ENCODE measurements around the gene RASGRP1. TPM values are rescaled to one million over a fixed set of nuclear protein-coding genes. Genes with fewer than 3 reads are reported as not detected.

Gene RASGRP1
- polyA plus RNA-seq, 1 of the 3 experiments (the other 2 are of a cell fraction), result 0.03 TPM

DNA sequence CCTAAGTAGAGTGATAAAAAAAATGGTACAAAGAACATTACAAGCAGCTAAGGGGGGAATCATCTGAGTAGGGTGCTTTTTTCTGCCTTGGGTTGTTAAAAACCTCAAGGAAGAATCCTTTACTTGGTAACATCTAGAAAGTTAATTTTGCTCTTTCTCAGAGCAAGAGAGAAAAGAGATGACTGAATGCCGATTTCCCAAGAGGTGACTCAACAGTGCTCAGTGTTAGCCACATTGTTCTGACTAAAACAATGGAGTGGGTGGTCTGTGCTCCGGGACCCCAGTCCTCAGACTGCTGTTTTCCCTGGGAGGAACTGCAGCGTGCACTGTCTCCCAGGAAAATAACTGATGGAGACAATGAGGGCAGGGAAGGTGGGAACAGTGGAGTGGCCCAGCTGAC is 41.1 kb upstream of the RASGRP1 start (continued):
- TF ChIP-seq, protein P1, sequence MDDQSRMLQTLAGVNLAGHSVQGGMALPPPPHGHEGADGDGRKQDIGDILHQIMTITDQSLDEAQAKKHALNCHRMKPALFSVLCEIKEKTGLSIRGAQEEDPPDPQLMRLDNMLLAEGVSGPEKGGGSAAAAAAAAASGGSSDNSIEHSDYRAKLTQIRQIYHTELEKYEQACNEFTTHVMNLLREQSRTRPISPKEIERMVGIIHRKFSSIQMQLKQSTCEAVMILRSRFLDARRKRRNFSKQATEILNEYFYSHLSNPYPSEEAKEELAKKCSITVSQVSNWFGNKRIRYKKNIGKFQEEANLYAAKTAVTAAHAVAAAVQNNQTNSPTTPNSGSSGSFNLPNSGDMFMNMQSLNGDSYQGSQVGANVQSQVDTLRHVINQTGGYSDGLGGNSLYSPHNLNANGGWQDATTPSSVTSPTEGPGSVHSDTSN (IDR thresholded peaks at IDR 0.05), result no peak
- no peak for TF ChIP-seq CHD2 (IDR thresholded peaks at IDR 0.05; ENCODE audit: low read length, partially characterized antibody)
- TF ChIP-seq MEF2A (IDR thresholded peaks at IDR 0.05; ENCODE audit: borderline replicate concordance, low read depth), result no peak
- no peak for TF ChIP-seq YY1 (IDR thresholded peaks at IDR 0.05; ENCODE audit: low read depth)
- TF ChIP-seq ELF1 (IDR thresholded peaks at IDR 0.05), result no peak
- TF ChIP-seq MXI1 (IDR thresholded peaks at IDR 0.05; ENCODE audit: low read depth, low read length), result no peak
- TF ChIP-seq GABPA (IDR thresholded peaks at IDR 0.05; ENCODE audit: low read depth), result no peak
- TF ChIP-seq TAF1 (IDR thresholded peaks at IDR 0.05; ENCODE audit: borderline replicate concordance, low read depth, low read length), result no peak
- no peak for TF ChIP-seq RFX5 (IDR thresholded peaks at IDR 0.05; ENCODE audit: low read length)
- TF ChIP-seq FOXJ3 (CRISPR knock-in tag; IDR thresholded peaks at IDR 0.05), result no peak
- TF ChIP-seq SIN3A (IDR thresholded peaks at IDR 0.05; ENCODE audit: borderline replicate concordance, low read depth, low read length), result no peak

DNA sequence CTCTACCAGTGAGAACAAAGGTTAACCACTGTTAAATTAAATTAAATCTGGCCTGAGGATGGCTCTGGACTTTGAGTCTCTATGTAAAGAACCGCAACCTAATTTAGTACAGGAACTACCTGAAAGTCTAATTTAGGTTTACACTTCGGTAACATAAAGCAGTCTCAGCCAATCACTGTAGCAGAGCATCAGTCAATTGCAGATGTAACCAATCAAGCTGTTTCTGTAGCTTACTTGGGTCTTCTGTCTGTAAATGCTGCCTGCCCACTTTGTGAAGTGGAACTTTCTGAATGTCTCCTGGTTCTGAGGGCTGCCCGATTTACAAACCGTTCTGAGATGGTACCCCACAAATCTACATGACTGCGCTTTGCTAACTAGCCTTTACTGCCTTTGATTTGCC is 39.1 kb upstream of the RASGRP1 start:
- POLR2A ChIA-PET, result no interaction called here
- Histone ChIP-seq H3K4me1 (ENCODE audit: control insufficient read depth in 1 of 2, insufficient read depth in 2 of 2, low read depth in 1 of 2, low read length in 1 of 2) (no peaks in the 10 kb centered on the region), H3K4me3 (ENCODE audit: low read depth in 2 of 2, low read length in 1 of 2) (no peak overlapping the region), H3K36me3 (replicated peaks in 1 of 2; ENCODE audit: control insufficient read depth in 1 of 2, insufficient read depth in 2 of 2, low read length in 1 of 2) (no peaks in the 10 kb centered on the region), H3K27ac (ENCODE audit: low read depth in 2 of 2, low read length in 1 of 2) (no peak overlapping the region), H3K79me2 (ENCODE audit: insufficient read depth) (no peaks in the 10 kb centered on the region), H3K9me3 (no peaks in the 10 kb centered on the region), H3K27me3 (ENCODE audit: insufficient read depth) (peaks cover 19% of the 10 kb centered on the region), H3K9me2 (no peaks in the 10 kb centered on the region), H4K20me1 (ENCODE audit: insufficient read depth) (no peaks in the 10 kb centered on the region), H3F3A (replicated peaks; ENCODE audit: insufficient read depth) (no peaks in the 10 kb centered on the region), H3K4me2 (no peak overlapping the region), H2AFZ (ENCODE audit: low read depth) (no peak overlapping the region), H3K9ac (no peak overlapping the region)
- no peak for DNase-seq
- TF ChIP-seq NRF1 (IDR thresholded peaks at IDR 0.05; ENCODE audit: low read depth, low read length), result no peak
- 72% methylated on average over 5 of the region's 5 CpGs for WGBS (ENCODE audit: low lambda C conversion rate)
- CTCF ChIA-PET, result interaction anchor here (0.9 kb wide), 1 partner anchor 40 kb away, joined by 3 read pairs; no protein-coding TSS in a partner anchor

DNA sequence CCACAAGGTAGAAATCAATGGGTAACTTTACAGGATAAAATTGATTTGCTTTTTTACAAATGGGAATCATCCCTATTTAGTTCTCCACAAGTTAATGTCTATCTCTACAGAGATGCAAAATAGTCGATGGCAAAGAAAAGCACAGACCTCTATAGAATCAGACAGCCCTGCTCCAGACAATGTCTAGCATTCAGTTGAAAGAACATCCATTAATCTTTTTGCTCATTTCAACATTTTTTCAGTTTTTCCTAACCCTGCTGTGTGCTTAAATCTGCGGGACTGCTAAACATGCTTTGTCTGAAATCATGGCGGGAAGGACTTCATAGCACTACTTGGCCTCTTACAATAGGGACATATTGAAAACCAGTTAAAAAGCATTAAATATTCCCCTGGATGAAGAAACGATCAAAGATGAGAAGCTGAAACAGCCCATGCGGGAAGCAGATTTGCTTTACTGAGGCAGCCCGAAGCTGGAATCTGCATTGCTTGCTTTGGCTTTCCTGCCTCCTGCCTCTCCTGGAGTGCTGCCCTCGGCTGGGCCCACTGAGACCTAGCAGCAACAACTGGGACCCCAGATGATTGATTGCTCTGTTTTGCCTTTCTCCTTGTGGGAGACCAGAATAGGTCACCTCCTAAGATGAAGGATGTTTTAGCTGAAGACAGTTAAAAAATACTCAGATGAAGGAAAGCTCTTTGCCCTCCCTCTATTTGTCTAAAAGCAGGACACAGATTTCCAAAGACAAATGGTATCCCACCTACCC is 38.5 kb upstream of the RASGRP1 start:
- Histone ChIP-seq H3K9ac (no peak overlapping the region), H3K4me1 (ENCODE audit: control insufficient read depth in 1 of 2, insufficient read depth in 2 of 2, low read depth in 1 of 2, low read length in 1 of 2) (no peaks in the 10 kb centered on the region), H2AFZ (ENCODE audit: low read depth) (no peak overlapping the region), H3K36me3 (replicated peaks in 1 of 2; ENCODE audit: control insufficient read depth in 1 of 2, insufficient read depth in 2 of 2, low read length in 1 of 2) (no peaks in the 10 kb centered on the region), H3K27ac (ENCODE audit: low read depth in 2 of 2, low read length in 1 of 2) (no peak overlapping the region), H3K9me3 (no peaks in the 10 kb centered on the region), H3K79me2 (ENCODE audit: insufficient read depth) (no peaks in the 10 kb centered on the region), H3F3A (replicated peaks; ENCODE audit: insufficient read depth) (no peaks in the 10 kb centered on the region), H4K20me1 (ENCODE audit: insufficient read depth) (no peaks in the 10 kb centered on the region), H3K4me2 (no peak overlapping the region), H3K9me2 (no peaks in the 10 kb centered on the region), H3K27me3 (ENCODE audit: insufficient read depth) (peaks cover 20% of the 10 kb centered on the region), H3K4me3 (ENCODE audit: low read depth in 2 of 2, low read length in 1 of 2) (no peak overlapping the region)
- POLR2A ChIA-PET, result no interaction called here
- TF ChIP-seq, protein P2, sequence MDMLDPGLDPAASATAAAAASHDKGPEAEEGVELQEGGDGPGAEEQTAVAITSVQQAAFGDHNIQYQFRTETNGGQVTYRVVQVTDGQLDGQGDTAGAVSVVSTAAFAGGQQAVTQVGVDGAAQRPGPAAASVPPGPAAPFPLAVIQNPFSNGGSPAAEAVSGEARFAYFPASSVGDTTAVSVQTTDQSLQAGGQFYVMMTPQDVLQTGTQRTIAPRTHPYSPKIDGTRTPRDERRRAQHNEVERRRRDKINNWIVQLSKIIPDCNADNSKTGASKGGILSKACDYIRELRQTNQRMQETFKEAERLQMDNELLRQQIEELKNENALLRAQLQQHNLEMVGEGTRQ (IDR thresholded peaks at IDR 0.05; ENCODE audit: borderline replicate concordance, low read depth, low read length), result no peak
- TF ChIP-seq RFX5 (IDR thresholded peaks at IDR 0.05; ENCODE audit: low read length) (no peak), RXRA (IDR thresholded peaks at IDR 0.05; ENCODE audit: borderline replicate concordance, low read depth) (no peak), POLR2AphosphoS5 (IDR thresholded peaks at IDR 0.05; ENCODE audit: low read depth, low read length) (no peak), FOXM1 (IDR thresholded peaks at IDR 0.05; ENCODE audit: low read depth) (no peak), TEAD4 (IDR thresholded peaks at IDR 0.05; ENCODE audit: borderline replicate concordance, insufficient read depth) (no peak), NRF1 (IDR thresholded peaks at IDR 0.05; ENCODE audit: low read depth, low read length) (no peak), SIN3A (IDR thresholded peaks at IDR 0.05; ENCODE audit: borderline replicate concordance, low read depth, low read length) (no peak), CHD2 (IDR thresholded peaks at IDR 0.05; ENCODE audit: low read length, partially characterized antibody) (no peak), FOXJ3 (CRISPR knock-in tag; IDR thresholded peaks at IDR 0.05) (no peak)
- TF ChIP-seq, protein P1 (IDR thresholded peaks at IDR 0.05), result no peak
- TF ChIP-seq, protein P3, sequence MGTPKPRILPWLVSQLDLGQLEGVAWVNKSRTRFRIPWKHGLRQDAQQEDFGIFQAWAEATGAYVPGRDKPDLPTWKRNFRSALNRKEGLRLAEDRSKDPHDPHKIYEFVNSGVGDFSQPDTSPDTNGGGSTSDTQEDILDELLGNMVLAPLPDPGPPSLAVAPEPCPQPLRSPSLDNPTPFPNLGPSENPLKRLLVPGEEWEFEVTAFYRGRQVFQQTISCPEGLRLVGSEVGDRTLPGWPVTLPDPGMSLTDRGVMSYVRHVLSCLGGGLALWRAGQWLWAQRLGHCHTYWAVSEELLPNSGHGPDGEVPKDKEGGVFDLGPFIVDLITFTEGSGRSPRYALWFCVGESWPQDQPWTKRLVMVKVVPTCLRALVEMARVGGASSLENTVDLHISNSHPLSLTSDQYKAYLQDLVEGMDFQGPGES (IDR thresholded peaks at IDR 0.05; ENCODE audit: low read depth, low read length), result no peak
- no peak for DNase-seq
- WGBS (ENCODE audit: low lambda C conversion rate), result 71% methylated on average over 7 of the region's 7 CpGs
- CTCF ChIA-PET, result interaction anchor here (0.9 kb wide), 1 partner anchor 39 kb away, joined by 3 read pairs; no protein-coding TSS in a partner anchor

Data from SK-N-SH (cell line).